Measurements from ENCODE around the gene IPO7.
"Not testable (repeated sequence)": the region's sequence is repeated elsewhere in the genome, so short reads cannot be mapped to it uniquely, and the experiment has no call there.

The IPO7 gene

DNA sequence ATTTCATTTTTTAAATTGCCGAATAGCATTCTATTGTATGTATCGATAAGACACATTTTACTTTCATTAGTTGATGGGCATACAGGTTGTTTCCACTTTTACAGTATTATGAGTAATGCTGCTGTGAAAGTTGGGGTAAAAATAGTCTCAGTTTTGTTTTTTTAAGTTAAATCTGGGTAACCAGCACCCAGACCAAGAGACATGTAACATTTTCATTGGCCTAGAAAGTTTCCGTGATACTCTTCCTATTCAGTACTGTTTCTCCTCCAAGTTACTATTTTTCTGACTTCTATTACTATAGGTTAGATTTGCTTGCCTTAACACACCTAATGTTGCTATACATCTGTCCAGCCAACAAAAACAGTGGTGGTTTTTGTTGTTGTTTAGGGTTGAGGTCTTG, 12.3 kb downstream of the IPO7 start:
- no peak for DNase-seq (ENCODE audit: low read depth)

DNA sequence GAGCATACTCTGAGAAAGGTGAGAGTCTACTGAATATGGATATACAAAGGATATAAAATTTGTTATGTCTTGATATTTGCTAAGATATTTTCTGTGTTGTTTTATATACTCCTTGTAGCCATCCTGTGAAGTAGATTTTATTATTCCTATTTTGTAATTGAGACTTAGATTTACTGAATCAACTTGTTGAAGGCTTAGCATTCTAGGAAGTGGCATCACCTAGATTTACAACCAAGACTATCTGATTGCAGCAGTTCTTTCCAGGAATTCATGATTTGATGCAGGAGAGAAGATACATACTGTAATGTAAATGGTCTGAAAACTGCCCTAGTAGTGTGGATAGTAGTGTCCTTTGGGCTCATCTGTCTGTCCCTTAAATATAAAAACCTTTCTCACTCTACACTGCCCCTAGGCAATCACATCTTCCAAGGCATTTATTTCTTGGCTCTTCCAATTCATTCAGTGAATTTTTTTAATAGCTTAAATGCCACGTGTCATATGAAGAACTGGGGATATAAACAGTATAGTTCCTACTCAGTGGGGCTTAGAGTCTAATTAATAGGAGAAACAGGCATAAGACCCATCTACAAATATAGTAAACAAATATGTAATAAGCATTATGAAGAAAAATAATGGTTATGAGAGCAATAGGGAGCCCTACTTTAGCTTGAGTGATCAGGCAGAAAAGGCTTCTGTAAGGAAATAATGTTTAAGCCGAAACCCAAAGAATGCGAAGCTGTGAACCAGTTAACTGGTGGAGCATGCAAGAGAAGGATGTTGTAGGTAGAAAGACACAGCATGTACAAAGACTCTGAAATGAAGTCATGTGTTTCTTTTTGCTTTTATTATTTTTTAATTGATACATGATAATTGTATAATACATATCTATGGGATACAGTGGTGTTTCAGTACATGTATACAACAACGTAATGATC, 13.6 kb downstream of the IPO7 start:
- no peak for DNase-seq (ENCODE audit: low read depth)
- no peak overlapping the region for H3K4me3 ChIP-seq (ENCODE audit: low read depth, low read length)

More for the DNA sequence above, 12.3 kb downstream of the IPO7 start:
- H3K4me3 ChIP-seq (ENCODE audit: low read depth, low read length): no peak overlapping the region

DNA sequence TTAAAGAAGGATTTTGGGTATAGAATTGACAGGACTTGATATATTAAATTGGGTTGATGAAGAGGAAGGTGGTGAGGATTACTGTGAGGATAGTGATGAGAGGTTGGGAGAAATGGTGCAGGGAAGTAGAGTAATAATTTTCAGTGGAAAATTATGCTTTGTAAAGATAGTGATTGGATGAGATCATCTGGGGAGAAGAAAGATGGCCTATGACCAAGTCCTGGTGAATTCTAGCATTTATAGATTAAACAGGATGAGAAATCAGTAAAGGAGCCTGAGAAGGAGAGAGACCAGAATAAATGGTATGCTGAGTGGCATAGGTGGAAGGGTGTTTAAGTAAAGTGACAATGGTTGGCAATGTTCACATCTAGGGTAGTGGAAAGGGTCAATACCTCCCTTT, 15.0 kb downstream of the IPO7 start:
- DNase-seq (ENCODE audit: low read depth): no peak
- no peak overlapping the region for H3K4me3 ChIP-seq (ENCODE audit: low read depth, low read length)

DNA sequence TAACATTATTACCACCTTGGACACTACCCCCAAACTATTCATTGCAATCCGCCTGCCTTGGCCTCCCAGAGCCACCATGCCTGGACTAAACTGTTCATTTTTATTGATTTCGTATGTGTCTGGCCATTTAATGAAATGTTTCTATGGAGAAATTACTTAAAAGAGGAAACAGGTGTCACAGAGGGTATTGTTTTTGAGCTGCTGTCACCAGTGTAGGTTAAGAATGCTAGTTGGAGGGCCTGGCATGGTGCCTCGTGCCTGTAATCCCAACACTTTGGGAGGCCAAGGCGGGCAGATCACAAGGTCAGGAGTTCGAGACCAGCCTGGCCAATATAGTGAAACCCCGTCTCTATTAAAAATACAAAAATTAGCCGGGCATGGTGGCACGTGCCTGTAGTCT, 17.4 kb downstream of the IPO7 start:
- H3K4me3 ChIP-seq (ENCODE audit: low read depth, low read length); DNase-seq (ENCODE audit: low read depth): not testable (repeated sequence)

DNA sequence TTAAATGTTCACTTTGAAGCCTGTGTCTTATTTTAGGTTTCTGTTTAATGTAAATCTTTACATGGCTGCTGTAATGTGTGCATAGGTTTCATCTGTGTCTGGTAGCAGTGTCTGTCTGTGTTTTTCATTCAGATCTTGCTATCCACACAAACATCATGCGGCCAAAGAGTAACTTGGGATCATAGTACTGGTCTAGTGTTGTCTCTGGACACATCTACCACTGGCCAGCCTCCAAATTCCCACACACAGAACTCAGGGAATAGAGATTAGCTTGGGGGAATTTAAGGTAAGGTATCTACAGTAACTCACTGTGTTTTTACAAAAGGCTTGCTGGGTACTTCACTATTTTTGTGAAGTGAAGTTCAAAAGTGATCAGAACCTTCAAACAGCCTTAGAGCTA, 44.3 kb downstream of the IPO7 start:
- no peak overlapping the region for H3K4me3 ChIP-seq (ENCODE audit: low read depth, low read length)
- no peak for DNase-seq (ENCODE audit: low read depth)

DNA sequence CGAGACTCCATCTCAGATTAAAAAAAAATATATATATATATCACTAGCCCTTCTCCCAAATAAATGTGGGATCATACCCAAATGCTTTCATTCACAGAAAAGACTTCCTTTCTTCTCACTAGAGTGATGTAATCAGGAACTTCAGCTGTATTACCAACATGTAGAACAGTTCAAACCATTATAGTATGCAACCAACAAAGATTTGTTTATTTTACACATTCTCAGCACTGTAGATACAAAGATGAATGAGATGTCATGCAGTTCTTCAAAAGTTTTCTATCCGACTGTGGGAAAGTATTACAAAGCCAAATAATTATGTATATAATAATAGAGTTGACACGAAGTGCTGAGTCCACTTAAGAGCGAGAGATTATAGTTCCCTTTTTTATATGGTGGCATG, 54.2 kb downstream of the IPO7 start:
- no peak for DNase-seq (ENCODE audit: low read depth)
- H3K4me3 ChIP-seq (ENCODE audit: low read depth, low read length): no peak overlapping the region

DNA sequence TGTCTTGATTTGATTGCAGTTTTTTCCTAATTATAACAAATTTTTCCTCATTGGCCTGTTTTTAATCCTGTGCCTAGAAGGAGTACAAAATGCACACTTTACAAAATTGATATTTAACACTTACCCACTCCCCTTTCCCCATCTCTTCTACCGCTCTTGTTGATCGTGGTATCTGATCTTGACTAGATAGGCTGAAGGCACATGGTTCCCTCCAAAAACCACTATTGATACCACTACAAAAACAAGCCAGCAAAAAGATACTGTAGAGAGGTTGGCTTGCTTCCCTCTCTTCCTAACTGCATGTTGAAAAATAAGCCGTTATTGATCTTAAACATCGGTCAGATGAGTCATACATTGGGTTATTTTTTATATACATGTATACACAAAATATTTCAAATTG, 61.8 kb downstream of the IPO7 start:
- H3K4me3 ChIP-seq (ENCODE audit: low read depth, low read length): no peak overlapping the region
- no peak for DNase-seq (ENCODE audit: low read depth)

DNA sequence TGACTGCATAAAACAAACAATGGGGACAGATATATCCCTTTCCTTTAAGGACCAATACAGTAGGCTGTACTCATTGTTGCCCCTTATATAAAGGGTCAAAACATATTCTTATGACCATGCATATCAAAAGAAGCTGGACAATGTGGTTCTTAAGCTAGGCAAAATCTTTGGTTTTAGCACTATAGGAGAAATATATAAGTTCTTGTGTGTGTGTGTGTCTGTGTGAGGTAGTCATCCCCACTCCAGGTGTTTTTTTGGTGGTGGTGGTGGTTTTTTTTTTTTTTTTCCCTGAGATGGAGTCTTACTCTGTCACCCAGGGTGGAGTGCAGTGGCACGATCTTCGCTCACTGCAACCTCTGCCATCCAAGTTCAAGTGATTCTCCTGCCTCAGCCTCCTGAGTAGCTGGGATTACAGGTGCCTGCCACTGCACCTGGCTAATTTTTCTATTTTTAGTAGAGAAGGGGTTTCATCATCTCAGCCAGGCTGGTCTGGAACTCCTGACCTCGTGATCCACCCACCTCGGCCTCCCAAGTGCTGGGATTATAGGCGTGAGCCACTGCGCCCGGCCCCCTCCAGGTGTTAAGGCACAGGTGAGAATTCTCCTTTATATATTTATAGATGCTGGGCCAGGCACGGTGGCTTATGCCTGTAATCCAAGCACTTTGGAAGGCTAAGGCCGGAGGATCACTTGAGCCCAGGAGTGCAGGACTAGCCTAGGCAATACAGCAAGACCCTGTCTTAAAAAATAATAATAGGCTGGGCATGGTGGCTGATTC, 64.3 kb downstream of the IPO7 start:
- DNase-seq (ENCODE audit: low read depth): no peak
- H3K4me3 ChIP-seq (ENCODE audit: low read depth, low read length): no peak overlapping the region

DNA sequence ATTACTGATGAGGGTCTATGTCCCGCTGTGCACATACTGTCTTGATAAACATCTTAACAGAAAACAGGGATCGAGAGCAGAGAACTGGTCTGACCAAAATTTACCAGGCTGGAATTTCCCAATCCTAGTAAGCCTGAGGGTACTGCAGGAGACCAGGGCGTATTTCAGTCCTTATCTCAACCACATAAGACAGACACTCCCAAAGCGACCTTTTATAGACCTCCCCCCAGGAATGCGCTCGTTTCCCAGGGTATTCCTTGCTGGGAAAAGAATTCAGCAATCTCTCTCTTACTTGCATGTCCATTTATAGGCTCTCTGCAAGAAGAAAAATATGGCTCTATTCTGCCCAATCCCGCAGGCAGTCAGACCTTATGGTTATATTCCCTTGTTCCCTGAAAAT, 67.6 kb downstream of the IPO7 start:
- not testable (repeated sequence) for DNase-seq (ENCODE audit: low read depth); H3K4me3 ChIP-seq (ENCODE audit: low read depth, low read length)

DNA sequence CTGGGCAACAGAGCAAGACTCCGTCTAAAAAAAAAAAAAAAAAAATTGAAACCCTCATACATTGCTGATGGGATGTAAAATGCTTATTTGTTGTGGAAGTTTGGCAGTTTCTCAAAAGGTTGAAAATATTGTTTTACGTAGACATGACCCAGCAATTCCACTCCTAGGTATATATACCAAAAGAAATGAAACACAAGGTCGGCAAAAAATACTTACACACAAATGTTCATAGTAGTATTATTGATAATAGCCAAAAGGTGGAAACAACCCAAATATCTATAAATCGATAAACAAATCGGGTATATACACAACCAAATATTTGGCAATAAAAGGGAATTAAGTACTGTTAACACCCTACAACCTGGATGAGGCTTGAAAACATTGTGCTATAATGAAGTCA, 71.3 kb downstream of the IPO7 start:
- no peak overlapping the region for H3K4me3 ChIP-seq (ENCODE audit: low read depth, low read length)

DNA sequence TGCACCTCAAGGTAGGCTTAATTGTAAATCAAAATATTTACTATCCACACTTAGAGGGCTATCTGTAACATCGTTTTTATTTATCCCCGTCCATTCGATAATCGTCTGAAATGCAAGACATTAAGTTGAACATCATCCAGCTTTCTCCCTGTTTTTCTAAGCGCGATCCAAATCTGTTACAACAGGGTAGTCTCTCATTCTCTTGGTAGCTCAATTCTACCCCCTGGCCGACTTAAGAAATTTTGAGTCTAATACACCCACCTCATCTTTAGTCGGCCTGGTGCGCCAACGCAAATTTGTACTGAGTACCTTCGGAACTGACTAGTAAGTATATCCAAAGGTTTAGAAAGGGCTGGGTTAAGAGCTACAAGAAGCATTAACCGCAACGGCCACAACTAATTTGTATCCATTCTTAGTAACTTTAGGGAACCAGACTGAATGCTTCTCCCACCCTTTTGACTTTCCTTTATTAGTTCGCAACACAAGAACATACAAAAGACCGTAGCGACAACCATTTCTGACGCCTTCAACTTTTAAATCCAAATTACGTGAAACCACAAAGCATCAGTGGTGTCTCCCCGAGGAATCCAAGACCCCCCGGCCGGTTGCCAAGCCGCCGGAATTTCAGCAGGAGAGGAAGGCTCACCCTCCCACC, 75.3 kb downstream of the IPO7 start:
- DNase-seq (ENCODE audit: low read depth): no peak
- peak overlapping the region; percentile 80 for H3K4me3 ChIP-seq (ENCODE audit: low read depth, low read length)

More for the DNA sequence above, 71.3 kb downstream of the IPO7 start:
- DNase-seq (ENCODE audit: low read depth): no peak

DNA sequence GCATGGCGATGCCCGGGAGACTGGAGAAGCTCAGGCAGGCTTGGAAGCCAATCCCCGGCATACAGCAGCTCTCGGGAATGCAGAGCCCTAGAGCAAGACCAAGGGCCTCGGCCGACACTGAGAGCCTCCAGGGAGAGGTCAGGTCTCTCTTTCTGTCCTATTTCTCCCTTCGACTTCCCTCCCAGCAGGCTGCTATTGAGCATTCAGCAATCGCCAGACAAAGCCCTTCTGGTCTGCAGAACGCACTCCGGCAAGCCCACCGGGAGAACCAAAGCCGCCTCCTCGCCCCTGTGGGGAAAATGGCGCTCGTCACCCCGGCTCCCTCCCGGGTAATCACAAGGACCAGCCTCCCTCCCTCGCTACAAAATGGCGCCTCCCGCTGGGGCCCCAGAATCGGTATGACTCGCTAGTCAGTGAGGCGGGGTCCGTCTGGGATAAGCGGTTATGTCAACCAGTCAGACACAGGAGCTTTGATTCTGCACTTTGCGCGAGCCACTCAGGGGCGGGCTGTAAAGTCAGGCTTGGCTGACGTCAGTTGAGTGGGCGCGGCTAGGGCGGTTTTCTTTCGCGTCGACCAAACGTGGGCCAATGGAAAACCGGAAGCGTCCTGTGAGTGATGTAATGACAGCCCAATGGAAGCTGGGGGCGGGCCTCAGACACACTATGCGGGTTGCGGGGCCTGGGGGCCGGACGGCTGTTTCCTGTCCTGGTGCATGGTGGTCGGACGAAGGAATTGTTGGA, 76.0 kb downstream of the IPO7 start, which contains the start of gene ZNF143:
Gene ZNF143 (plus strand): TSS at position 691 of the 741 bp plus-strand sequence. CDS start 10,297 bp downstream, outside the sequence.
- DNase-seq (ENCODE audit: low read depth): peak; percentile 100

DNA sequence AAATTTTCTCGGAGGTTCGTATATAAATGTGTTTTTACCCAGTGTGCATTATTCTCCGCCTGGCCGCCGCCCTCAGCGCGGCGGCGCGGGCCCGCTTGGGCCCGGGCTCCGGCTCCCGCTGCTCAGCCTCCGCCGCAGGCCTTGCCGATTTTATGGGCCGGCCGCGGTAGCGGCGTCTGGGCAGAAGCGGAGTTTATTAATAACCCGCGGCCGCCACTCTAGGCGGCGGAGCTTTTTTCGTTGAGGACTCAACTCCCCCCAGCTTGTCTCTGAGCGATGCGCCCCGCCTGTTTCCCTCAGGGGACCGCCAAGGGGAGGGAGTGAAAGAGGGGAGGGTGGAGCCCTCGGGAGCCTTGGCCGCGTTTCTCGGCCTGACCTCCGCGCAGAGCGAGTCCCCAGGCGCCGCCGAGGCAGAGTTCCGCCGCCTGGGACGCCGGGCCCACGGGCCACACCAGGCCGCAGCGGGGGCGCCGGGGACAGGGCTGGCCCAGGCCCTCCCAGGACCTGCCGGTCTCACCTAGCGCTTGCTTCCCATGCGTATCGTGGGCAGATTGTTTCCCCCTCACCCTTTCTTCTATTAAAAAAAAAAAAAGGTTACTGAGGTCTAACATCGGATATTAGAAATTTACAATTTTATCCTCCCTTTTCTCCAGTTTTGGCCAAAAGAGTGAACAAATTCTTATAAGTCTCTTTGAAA, 76.8 kb downstream of the IPO7 start:
- peak overlapping the region; percentile 68 for H3K4me3 ChIP-seq (ENCODE audit: low read depth, low read length)
- peak; percentile 73 for DNase-seq (ENCODE audit: low read depth)

More for the DNA sequence above, 76.0 kb downstream of the IPO7 start, which contains the start of gene ZNF143:
- peak within 1 kb of the TSS; percentile 80 for H3K4me3 ChIP-seq (ENCODE audit: low read depth, low read length)

DNA sequence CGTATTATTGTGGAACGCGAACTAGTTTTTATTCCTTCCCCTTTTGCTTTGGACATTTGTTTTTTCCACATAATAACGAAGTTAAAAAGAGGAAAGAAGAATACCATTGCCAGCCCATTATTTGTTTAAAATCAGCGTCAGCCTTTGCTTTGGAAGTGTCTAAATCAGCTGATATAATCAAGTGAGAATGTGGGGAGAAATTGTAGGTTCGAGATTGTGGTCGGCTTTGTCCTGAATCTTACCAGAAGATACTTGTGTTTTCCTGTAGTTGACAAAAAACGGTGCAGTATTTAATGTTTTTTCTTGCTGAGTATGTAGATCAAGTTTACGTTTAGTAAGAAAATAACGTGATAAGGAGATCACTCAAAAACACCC, 77.3 kb downstream of the IPO7 start:
- DNase-seq (ENCODE audit: low read depth): no peak
- peak overlapping the region; percentile 68 for H3K4me3 ChIP-seq (ENCODE audit: low read depth, low read length)

DNA sequence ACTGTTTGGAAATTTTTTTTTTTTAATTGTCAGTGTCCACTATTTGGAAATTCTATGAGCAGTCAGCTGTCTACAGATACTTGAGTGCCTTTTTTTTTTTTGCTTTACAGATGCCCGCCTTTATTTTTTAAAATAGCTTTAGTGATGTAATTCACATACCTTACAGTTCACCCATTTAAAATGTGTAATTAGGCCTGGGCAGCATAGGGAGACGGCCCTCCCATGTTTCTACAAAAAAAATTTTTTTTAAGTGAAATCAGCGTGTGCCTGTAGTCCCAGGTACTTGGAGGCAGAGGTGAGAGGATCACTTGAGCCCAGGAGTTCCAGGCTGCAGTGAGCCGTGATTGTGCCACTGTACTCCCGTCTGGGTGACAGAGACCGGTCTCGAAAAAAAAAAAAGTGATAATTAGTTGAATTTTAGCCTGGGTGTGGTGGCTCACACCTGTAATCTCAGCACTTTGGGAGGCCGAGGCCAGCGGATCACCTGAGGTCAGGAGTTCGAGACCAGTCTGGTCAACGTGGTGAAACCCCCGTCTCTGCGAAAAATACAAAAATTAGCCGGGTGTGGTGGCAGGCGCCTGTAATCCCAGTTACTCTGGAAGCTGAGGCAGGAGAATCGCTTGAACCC, 77.8 kb downstream of the IPO7 start:
- DNase-seq (ENCODE audit: low read depth): no peak
- H3K4me3 ChIP-seq (ENCODE audit: low read depth, low read length): peak overlapping the region; percentile 68

DNA sequence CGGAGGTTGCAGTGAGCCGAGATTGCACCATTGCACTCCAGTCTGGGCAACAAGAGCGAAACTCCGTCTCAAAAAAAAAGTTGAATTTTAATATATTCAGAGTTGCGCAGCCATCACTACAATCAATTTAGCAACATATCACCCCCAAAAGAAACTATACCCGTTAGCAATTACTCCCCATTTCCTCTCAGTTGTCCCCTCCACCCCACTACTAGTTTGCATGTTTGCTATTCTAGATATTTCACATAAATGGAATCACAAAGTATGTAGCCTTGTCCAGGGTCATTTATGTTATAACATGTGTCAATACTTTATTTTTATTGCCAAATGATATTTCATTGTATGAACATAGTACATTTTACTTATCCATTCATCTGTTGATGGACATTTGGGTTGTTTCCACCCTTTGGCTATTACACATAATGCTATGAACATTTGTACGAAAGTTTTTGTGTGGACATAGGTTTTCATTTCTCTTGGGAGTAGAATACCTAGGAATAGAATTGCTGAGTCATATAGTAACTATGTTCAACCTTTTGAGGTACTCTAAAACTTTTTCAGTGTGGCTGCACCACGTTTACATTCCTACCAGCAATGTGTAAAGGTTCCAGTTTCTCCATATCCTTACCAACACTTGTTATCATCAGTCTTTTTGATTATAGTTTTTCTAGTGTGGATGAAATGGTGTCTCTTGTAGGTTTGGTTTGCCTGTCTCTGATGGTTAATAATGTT, 78.5 kb downstream of the IPO7 start:
- no peak overlapping the region for H3K4me3 ChIP-seq (ENCODE audit: low read depth, low read length)
- no peak for DNase-seq (ENCODE audit: low read depth)

DNA sequence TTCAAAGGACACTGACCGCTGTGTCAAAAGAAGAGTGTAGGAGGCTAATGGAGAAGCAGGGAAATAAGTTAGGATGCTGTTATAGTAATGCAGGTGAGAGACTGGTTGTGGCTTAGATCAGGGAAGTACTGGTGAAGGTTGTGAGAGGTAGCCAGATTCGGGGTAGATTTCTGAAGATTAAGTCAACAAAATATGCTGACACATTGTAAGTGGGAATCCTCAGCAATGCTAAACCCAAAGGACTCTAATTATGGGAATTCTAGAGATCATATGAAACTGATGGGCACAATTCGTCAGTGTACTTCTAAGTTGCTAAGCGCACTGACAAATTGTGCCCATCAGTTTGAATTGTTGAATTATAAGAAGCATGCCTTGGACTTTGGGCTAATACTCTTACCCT, 86.3 kb downstream of the IPO7 start:
- no peak for DNase-seq (ENCODE audit: low read depth)
- H3K4me3 ChIP-seq (ENCODE audit: low read depth, low read length): no peak overlapping the region

DNA sequence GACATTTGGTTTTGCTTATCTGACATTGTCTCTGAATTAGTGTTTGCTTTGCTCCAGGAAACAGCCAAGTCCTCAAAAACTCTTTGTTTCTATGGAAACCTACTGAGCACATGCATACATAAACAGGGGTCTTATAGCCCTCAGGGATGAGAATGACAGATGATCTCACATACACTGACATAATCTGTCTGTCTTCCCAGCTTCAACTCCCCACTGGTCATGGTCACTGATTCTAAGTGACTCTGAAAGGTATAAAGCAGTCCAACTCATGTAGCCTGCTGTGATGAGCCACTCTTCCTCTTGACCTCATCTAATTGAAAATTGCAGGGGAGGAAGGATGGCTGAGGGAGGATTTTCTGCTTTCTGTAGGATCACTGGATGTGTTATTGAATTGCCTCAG, 89.0 kb downstream of the IPO7 start:
- no peak overlapping the region for H3K4me3 ChIP-seq (ENCODE audit: low read depth, low read length)
- no peak for DNase-seq (ENCODE audit: low read depth)

Data from skeletal muscle cell (primary cell).